Ovary (tissue), 9 donors: ENCODE data around the gene ADGB. TPM values are rescaled to one million over a fixed set of nuclear protein-coding genes. Genes with fewer than 3 reads are reported as not detected.

Source experiments
- DNase-seq, 5 donors: peaks; one replicate each; pipeline ENCODE4 v3.0.0-alpha.2; 2019 to 2020
- H3K27ac ChIP-seq, 2 donors: fragments of 200-600 bp; one replicate each; pipeline versions ENCODE4 v1.5.1 to v1.8.0; 2019 to 2022
- H3K27me3 ChIP-seq: fragments of 200-600 bp; one replicate; pipeline ENCODE4 v1.8.0; 2022
- H3K36me3 ChIP-seq: fragments of 200-600 bp; sonication (generic); one replicate; pipeline ENCODE4 v1.5.1; 2019
- H3K4me1 ChIP-seq: one replicate; pipeline ENCODE4 v1.8.1; 2013; ENCODE audit warnings: mild to moderate bottlenecking, moderate library complexity; ENCODE audit not compliant: insufficient read depth
- H3K4me3 ChIP-seq: fragments of 200-600 bp; sonication (generic); one replicate; pipeline ENCODE4 v1.5.1; 2017
- H3K9me3 ChIP-seq, 2 donors: fragments of 200-600 bp in 1 of 2; sonication (generic) in 1 of 2; one replicate each; pipeline versions ENCODE4 v1.5.1 to v1.8.1; 2013 to 2019; ENCODE audit warnings: mild to moderate bottlenecking in 1 of 2, moderate library complexity in 1 of 2
- EP300 ChIP-seq: sonication (generic); formaldehyde crosslinking; IDR thresholded peaks from one replicate; pipeline ENCODE4 v1.6.1; 2017; ENCODE audit warnings: antibody characterized with exemption
- POLR2A ChIP-seq: fragments of 450-650 bp; IDR thresholded peaks from one replicate; pipeline ENCODE4 v1.6.1; 2017; ENCODE audit warnings: antibody characterized with exemption, mild to moderate bottlenecking, moderate library complexity
- WGBS, 3 donors: extraction: QIAGEN DNeasy Blood & Tissue Kit in 1 of 3; methylation state at CpG; one replicate each; pipeline versions ENCODE4 v1.1.5 to v1.1.7; 2013 to 2017; 5-methylcytosine and 5-hydroxymethylcytosine counted together
- intact Hi-C, 4 donors: fragments of 100-400 bp; cut with DNase I; formaldehyde crosslinking; loops; one replicate each; pipeline versions ENCODE4 v1.11.0 to v1.15.1; 2022 to 2023
- polyA plus RNA-seq, 2 donors: library from polyadenylated mRNA; stranded (reverse); fragments of 200-250 nt in 1 of 2; fragments of 350-450 nt in 1 of 2; fragmentation: Illumina TruSeq in 1 of 2; extraction: RNeasy Lipid Tissue Mini Kit (QIAGEN cat#74804) in 1 of 2; gene quantifications; one replicate each; pipeline ENCODE4 v1.2.3, GENCODE V29; 2013 to 2014
- small RNA-seq: library from RNA; depleted of rRNA; stranded (forward); fragments of <200 nt; gene quantifications from one replicate; pipeline ENCODE3, GENCODE V24; 2016
- total RNA-seq, 7 donors: library from RNA; depleted of rRNA in 2 of 7; stranded (reverse); fragments of >200 nt in 2 of 7; fragmentation: NEBNext Ultra II Directional in 3 of 7; extraction: Animal tissue kit (Norgen Biotek cat#: 25700) in 3 of 7; gene quantifications; one replicate each; pipeline versions ENCODE4 v1.1.0 to v1.2.4, GENCODE V29; 2016 to 2023
- TF ChIP-seq, protein P1 (sequence below), 3 donors: fragments of 450-650 bp in 2 of 3; fragments of 200-600 bp in 1 of 3; IDR thresholded peaks; one replicate each; pipeline versions ENCODE4 v1.5.1 to v1.8.0; 2016 to 2022; ENCODE audit warnings: antibody characterized with exemption in 3 of 3, mild to moderate bottlenecking in 1 of 3
- donor health status: DM: no; HTN: no; CAD: no; lungs with moderate emphysema.
- donor health status: DM: no; HTN: no; CAD: no.
- donor health status: Bipolar disorder and iron deficiency.
- donor health status: DM: yes; HTN: yes; CAD: no.
- donor health status: DM: no; HTN: no; CAD: no.
- donor health status: DM: yes; HTN: yes; CAD: no.

The ADGB gene
- total and polyA plus RNA-seq, 9 donors: 0.60 to 16.5 (median 0.72) TPM; not detected in 4

DNA sequence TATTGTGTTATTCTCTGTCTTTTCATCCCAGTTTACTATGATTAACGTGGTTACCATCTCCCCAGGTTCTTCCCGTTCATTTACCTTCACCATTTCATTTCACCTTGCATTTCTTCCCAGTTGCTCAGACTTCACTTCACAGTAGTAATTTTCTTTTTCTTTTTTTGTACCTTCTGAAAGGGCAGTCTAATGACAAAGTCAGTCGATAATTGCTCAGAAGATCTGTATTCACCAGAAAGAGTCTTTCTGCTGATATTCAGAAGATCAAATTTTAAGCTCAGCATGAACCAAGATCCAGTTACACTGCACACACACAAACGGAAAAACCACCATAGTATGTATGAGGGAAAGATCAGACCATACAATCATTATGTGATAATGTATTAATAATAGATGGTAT lies 265.5 kb downstream of the ADGB start:
- Histone ChIP-seq H3K36me3 (no peaks in the 10 kb centered on the region), H3K27ac (no peak overlapping the region), H3K4me1 (no peaks in the 10 kb centered on the region), H3K27me3 (no peaks in the 10 kb centered on the region), H3K4me3 (no peak overlapping the region), H3K9me3 (no peaks in the 10 kb centered on the region)
- TF ChIP-seq POLR2A: no peak
- TF ChIP-seq, protein P1, sequence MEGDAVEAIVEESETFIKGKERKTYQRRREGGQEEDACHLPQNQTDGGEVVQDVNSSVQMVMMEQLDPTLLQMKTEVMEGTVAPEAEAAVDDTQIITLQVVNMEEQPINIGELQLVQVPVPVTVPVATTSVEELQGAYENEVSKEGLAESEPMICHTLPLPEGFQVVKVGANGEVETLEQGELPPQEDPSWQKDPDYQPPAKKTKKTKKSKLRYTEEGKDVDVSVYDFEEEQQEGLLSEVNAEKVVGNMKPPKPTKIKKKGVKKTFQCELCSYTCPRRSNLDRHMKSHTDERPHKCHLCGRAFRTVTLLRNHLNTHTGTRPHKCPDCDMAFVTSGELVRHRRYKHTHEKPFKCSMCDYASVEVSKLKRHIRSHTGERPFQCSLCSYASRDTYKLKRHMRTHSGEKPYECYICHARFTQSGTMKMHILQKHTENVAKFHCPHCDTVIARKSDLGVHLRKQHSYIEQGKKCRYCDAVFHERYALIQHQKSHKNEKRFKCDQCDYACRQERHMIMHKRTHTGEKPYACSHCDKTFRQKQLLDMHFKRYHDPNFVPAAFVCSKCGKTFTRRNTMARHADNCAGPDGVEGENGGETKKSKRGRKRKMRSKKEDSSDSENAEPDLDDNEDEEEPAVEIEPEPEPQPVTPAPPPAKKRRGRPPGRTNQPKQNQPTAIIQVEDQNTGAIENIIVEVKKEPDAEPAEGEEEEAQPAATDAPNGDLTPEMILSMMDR (IDR thresholded peaks at IDR 0.05): no peak
- no peak for TF ChIP-seq EP300
- WGBS, 3 donors: 81 to 85% (median 84%) methylated on average over 4 of the region's 4 CpGs
- no peak for DNase-seq
- intact Hi-C loops: no loop called here

DNA sequence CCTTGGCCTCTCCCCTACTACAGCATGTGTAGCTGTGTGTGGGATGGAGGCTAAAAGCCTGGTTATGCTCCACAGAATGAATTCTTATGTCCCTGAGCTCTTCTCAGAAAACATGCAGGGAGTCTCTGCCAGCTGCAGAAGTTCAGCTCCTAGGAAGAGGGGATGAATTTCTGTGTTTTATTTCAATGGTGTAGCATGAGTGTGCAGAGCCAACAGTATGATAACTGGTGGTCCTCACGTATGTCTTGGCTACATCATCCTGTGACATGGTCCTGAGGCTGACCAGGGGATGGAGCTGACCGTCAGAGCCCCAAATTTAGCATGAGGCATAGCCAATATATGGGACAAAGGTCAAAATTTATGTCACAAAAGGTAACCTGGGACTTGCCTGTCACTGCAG lies 266.1 kb downstream of the ADGB start:
- no peak overlapping the region for H3K27ac ChIP-seq
- no peaks in the 10 kb centered on the region for H3K9me3 ChIP-seq
- intact Hi-C loops: no loop called here
- WGBS, 3 donors: 57 to 63% (median 58%) methylated on average over 2 of the region's 2 CpGs
- DNase-seq: no peak
- no peak for TF ChIP-seq EP300
- no peak for TF ChIP-seq POLR2A
- no peaks in the 10 kb centered on the region for H3K27me3 ChIP-seq
- H3K36me3 ChIP-seq: no peaks in the 10 kb centered on the region
- no peaks in the 10 kb centered on the region for H3K4me1 ChIP-seq
- no peak overlapping the region for H3K4me3 ChIP-seq

Small RNA genes lying within 50 kb of the gene (small RNA-seq; reads per million reads assigned to genes)
- not detected for gene RNU6-906P

Other genes with a start within 250 kb of the ADGB start
- 10 to 100 TPM; 10.7 to 16.4 (median 12.4) TPM for gene RAB32, start 55.1 kb upstream of the ADGB start, total RNA-seq
- 10 to 100 TPM; 13.0 to 27.7 TPM for gene RAB32, start 55.1 kb upstream of the ADGB start, polyA plus RNA-seq